OCI-LY7 (cell line): ENCODE measurements around the gene RNU6-9. TPM values are rescaled to one million over a fixed set of nuclear protein-coding genes. Genes with fewer than 3 reads are reported as not detected.

Experiments used
- BruUV-seq: library from RNA; stranded (reverse); fragments of 400-500 nt; replicated peaks from 2 replicates; lab custom pipeline; 2021; lab: Mats Ljungman, UMichigan
- CTCF ChIA-PET: fragments of 300-600 bp; sonication (Branson Sonifier 250); formaldehyde crosslinking; loops from one replicate; lab custom pipeline; 2022; ENCODE audit warnings: antibody characterized with exemption; ENCODE audit not compliant: unreplicated experiment; lab: Charles Lee
- POLR2A ChIA-PET: fragments of 300-600 bp; sonication (Branson Sonifier 250); formaldehyde crosslinking; loops from one replicate; lab custom pipeline; 2022; ENCODE audit warnings: antibody characterized with exemption; lab: Charles Lee
- DNase-seq: peaks from one replicate; pipeline ENCODE4 v3.0.0-alpha.2; 2015; ENCODE audit warnings: low spot score
- H2AFZ ChIP-seq: fragments of 200-600 bp; sonication (generic), shearing (Covaris generic); 2 replicates; pipeline ENCODE4 v1.6.1; 2014; ENCODE audit warnings: mild to moderate bottlenecking, antibody characterized with exemption, low read length, moderate library complexity
- H3K27ac ChIP-seq: fragments of 200-600 bp; sonication (generic); 2 replicates; pipeline ENCODE4 v1.5.1; 2014; ENCODE audit warnings: mixed run types, low read depth, mild to moderate bottlenecking, moderate library complexity, low read length, inconsistent platforms; ENCODE audit not compliant: poor library complexity, severe bottlenecking
- H3K36me3 ChIP-seq: fragments of 200-600 bp; sonication (generic); 2 replicates; pipeline ENCODE4 v1.6.1; 2014; ENCODE audit warnings: mild to moderate bottlenecking, antibody characterized with exemption, low read length, moderate library complexity, mixed read lengths; ENCODE audit not compliant: insufficient read depth
- H3K4me1 ChIP-seq: fragments of 200-600 bp; sonication (generic); 2 replicates; pipeline ENCODE4 v1.5.1; 2014; ENCODE audit warnings: mild to moderate bottlenecking, low read length; ENCODE audit not compliant: insufficient read depth, poor library complexity, severe bottlenecking
- H3K4me2 ChIP-seq: fragments of 200-600 bp; sonication (generic); 2 replicates; pipeline ENCODE4 v1.6.1; 2014; ENCODE audit warnings: mild to moderate bottlenecking, low read length
- H3K4me3 ChIP-seq: fragments of 200-600 bp; sonication (generic); 2 replicates; pipeline ENCODE4 v1.5.1; 2014; ENCODE audit warnings: mild to moderate bottlenecking, low read depth, low read length; ENCODE audit not compliant: poor library complexity, severe bottlenecking
- H3K79me2 ChIP-seq: fragments of 200-600 bp; sonication (generic); 2 replicates; pipeline ENCODE4 v1.6.1; 2016; ENCODE audit warnings: low read depth, mild to moderate bottlenecking, low read length, moderate library complexity, mixed read lengths; ENCODE audit not compliant: insufficient read depth
- H3K9me2 ChIP-seq: fragments of 200-600 bp; sonication (generic); 2 replicates; pipeline ENCODE4 v1.6.1; 2016; ENCODE audit warnings: mild to moderate bottlenecking, low read length, mixed read lengths; ENCODE audit not compliant: insufficient read depth
- H3K9me3 ChIP-seq: fragments of 200-600 bp; sonication (generic); 2 replicates; pipeline ENCODE4 v1.6.1; 2014; ENCODE audit warnings: mild to moderate bottlenecking, mixed run types, low read length, mixed read lengths
- H4K20me1 ChIP-seq: fragments of 200-600 bp; sonication (generic); 2 replicates; pipeline ENCODE4 v1.6.1; 2014; ENCODE audit warnings: mild to moderate bottlenecking, antibody characterized with exemption, low read length, moderate library complexity, mixed read lengths; ENCODE audit not compliant: insufficient read depth
- EZH2phosphoT487 ChIP-seq: fragments of 200-600 bp; sonication (generic); IDR thresholded peaks from 2 replicates; pipeline ENCODE4 v1.6.1; 2018; ENCODE audit warnings: low read depth, borderline replicate concordance, mild to moderate bottlenecking, mixed run types, antibody characterized with exemption, low read length, moderate library complexity, mixed read lengths
- intact Hi-C: fragments of 100-400 bp; cut with micrococcal nuclease; formaldehyde crosslinking; loops from one replicate; pipeline ENCODE4 v1.10.0; 2022; ENCODE audit not compliant: unreplicated experiment
- total RNA-seq, 2 experiments: library from RNA; depleted of rRNA in 1 of 2; stranded (reverse); fragments of >200 nt in 1 of 2; shearing (Covaris generic) in 1 of 2; gene quantifications; 2 replicates each; pipeline ENCODE4 v1.2.3, GENCODE V29; 2014 to 2022
- TF ChIP-seq, protein P1 (sequence below): fragments of 200-600 bp; sonication (generic); conservative IDR thresholded peaks from 2 replicates; pipeline ENCODE4 v1.5.1; 2014; ENCODE audit warnings: mild to moderate bottlenecking, antibody characterized with exemption, low read length, moderate library complexity, mixed read lengths

RNU6-9 gene
- total RNA-seq, 2 experiments from 2014 or later: not detected

DNA sequence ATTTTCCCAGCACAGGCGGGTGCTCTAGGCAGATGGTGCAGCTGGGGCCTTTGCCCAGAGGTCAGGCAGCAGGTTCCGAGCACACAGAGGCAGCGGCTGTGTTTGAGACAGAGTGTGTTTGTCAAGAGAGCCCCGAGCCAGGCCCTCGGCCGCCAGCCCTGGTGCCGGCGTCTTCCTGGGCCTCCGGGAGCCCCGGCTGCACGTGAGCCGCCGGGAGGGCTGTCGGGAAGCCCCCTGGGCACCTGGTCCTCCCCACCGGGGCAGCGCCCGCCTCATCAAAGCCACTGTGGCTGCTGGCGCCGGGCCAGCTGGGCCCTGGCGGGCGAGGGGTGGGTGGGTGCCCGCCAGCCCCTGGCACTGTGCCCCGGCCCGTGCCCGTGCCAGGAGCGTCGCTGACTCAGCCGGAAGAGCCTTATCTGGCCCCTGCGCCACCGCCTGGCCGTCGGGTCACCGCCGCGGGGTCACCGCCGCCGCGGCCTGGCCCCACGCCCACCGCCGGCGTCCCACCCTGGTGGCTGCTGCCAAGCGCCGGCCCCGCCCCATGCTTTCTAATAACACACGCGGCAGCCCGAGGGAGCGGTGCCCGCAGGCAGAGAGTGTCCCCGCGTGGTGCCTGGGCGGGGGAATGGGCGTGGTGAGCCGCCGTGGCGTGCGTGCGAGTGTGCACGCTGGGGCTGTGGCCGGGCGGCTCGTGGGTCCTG lies 47.5 kb downstream of the RNU6-9 start:
- DNase-seq: no peak
- H3K4me3 ChIP-seq: no peak overlapping the region
- no peaks in the 10 kb centered on the region for H3K9me2 ChIP-seq
- intact Hi-C loops: no loop called here
- H3K9me3 ChIP-seq: no peaks in the 10 kb centered on the region
- CTCF ChIA-PET: no interaction called here
- POLR2A ChIA-PET: no interaction called here
- no peaks in the 10 kb centered on the region for H3K36me3 ChIP-seq
- no TSS peak for BruUV-seq
- no peak overlapping the region for H3K4me2 ChIP-seq
- H3K79me2 ChIP-seq: no peaks in the 10 kb centered on the region
- no peak for TF ChIP-seq EZH2phosphoT487
- TF ChIP-seq, protein P1, sequence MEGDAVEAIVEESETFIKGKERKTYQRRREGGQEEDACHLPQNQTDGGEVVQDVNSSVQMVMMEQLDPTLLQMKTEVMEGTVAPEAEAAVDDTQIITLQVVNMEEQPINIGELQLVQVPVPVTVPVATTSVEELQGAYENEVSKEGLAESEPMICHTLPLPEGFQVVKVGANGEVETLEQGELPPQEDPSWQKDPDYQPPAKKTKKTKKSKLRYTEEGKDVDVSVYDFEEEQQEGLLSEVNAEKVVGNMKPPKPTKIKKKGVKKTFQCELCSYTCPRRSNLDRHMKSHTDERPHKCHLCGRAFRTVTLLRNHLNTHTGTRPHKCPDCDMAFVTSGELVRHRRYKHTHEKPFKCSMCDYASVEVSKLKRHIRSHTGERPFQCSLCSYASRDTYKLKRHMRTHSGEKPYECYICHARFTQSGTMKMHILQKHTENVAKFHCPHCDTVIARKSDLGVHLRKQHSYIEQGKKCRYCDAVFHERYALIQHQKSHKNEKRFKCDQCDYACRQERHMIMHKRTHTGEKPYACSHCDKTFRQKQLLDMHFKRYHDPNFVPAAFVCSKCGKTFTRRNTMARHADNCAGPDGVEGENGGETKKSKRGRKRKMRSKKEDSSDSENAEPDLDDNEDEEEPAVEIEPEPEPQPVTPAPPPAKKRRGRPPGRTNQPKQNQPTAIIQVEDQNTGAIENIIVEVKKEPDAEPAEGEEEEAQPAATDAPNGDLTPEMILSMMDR: no peak
- H3K4me1 ChIP-seq: no peaks in the 10 kb centered on the region
- H2AFZ ChIP-seq: no peak overlapping the region
- no peak overlapping the region for H3K27ac ChIP-seq
- H4K20me1 ChIP-seq: no peaks in the 10 kb centered on the region

DNA sequence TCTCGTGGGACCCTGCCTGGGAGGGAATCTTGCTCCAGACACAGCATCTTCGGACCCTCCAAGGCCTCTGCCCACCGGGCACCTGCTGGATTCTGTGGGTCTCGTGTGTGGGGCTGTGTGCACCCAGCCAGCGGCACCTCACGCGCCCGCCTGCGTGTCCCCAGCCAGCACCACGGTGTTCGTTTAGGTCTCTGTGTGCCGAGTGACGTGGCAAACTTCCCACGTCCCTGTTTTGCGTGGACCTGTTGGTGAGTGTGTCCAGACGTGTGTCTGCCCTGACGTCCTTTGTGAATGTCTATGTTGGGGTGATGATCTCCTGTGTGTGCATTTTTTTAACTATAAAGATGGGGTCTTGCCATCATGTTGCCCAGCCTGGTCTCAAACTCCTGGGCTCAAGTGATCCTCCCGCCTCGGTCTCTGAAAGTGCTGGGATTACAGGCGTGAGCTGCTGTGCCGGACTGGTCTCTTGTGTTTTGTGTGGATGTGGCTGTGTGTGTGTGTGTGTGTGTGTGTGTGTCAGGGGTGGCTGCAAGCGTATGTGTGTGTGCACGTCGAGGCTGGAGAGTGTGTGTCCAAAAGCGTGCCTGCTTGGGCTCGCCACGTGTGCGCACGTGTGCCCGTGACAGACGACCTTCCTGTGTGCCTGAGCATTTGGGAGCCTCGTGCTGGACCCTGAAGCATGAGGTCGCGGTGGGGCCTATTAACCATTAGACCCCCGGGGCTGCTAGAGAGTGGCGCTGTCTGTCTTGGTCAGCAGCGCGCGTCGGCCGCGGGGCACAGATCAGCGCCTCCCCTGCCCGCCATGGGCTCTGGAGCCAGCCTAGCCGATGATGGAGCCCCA lies 48.2 kb downstream of the RNU6-9 start:
- intact Hi-C loops: no loop called here
- CTCF ChIA-PET: no interaction called here

More for the DNA sequence above, 48.2 kb downstream of the RNU6-9 start:
- no TSS peak for BruUV-seq
- Histone ChIP-seq H3K9me3 (no peaks in the 10 kb centered on the region), H3K4me1 (no peaks in the 10 kb centered on the region), H3K4me2 (no peak overlapping the region), H2AFZ (no peak overlapping the region), H3K36me3 (no peaks in the 10 kb centered on the region), H3K4me3 (no peak overlapping the region), H4K20me1 (no peaks in the 10 kb centered on the region), H3K9me2 (no peaks in the 10 kb centered on the region), H3K27ac (no peak overlapping the region), H3K79me2 (no peaks in the 10 kb centered on the region)
- no peak for DNase-seq
- TF ChIP-seq, protein P1: no peak
- TF ChIP-seq EZH2phosphoT487: no peak
- POLR2A ChIA-PET: no interaction called here
